ENCODE measurements around the gene TBC1D22A. TPM values are rescaled to one million over a fixed set of nuclear protein-coding genes. Genes with fewer than 3 reads are reported as not detected.

TBC1D22A gene
- total and polyA plus RNA-seq, 4 experiments from 2014 or later: 20.6 to 49.2 (median 36.7) TPM

DNA sequence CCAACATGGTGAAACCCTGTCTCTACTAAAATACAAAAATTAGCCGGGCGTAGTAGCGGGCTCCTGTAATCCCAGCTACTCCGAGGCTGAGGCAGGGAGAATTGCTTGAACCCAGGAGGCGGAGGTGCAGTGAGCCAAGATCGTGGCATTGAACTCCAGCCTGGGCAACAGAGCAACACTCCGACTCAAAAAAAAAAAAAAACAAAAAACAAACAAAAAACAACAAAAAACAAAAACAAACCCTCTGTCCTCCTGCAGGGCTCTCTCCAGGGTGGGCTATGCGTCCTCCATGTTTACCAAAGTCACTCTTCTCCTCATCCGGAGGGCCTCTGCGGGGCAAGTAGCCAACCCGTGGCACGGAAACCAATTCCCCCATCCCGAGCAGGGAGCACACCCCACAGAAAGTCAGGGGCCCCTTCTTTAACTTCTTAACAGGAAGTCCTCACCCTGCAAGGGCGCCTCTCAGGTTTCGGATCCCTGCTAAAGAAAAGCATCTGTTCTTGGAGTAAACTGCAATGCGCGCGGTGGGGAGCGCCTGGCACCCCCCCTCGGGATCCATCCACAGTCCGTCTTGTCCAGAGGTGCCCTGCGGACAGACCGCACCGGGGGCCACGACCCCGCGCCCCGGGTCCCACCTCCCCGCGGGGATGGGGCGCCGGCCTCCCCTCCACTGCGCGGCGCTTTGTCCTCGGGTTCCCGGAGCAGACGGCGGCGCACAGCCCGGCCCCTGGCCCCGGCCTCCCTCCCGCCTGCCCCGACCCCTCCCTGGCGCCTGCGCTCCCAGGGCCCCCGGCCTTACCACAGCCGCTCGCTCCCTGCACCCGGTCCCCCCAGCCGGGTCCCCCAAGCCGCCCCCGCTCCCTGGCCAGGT lies 25.1 kb upstream of the TBC1D22A start:
- POLR2A ChIA-PET (ENCODE audit: partially characterized antibody): interaction anchor here (2.3 to 3.9 kb wide), 5 partner anchors 12 to 66 kb away, joined by 7 to 58 read pairs (median 22); no protein-coding TSS in a partner anchor
- peak overlapping the region; percentile 98 to 100 (median 100) for H3K27ac Mint-ChIP-seq

DNA sequence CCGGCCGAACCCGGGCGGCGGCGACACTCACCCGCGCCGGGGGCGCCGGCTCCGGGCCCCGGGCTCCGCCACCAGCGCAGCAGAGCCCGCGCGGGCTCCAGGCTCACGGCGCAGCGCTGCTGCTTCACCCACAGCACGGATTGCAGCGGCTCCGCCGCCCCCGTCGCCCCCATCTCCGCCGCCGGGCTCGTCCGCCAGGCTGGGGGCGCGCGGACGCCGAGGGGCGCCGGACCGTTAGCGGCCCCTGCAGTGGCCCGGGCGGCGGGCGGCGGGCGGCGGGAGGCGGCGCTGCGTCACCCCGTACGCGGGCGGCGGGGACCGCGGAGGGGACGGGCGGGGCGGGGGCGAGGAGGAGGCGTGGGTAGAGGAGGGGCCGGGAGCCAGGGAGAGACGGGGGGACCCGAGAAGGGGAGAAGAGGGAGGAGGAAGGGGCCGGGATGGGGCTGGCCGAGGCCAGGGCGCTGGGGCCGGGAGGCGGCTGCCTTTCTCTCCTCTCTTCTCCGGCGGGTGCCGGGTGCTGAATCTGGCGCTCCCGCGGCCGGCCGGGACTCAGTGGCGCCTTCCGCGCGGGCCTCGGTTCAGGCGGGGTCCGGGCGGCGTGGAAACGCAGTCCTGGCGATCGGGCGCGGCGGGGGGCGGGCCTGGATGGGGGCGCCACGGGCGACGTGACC lies 24.3 kb upstream of the TBC1D22A start, which contains the start of gene CERK:
Gene CERK (minus strand): TSS at position 277 of the 671 bp plus-strand sequence. CDS start 104 bp downstream, at position 173.
- Mint-ChIP-seq H3K4me3 (peak within 1 kb of the TSS; percentile 97 to 100 (median 100)), H3K4me1 (peaks cover 24 to 56% (median 37%) of the 10 kb centered on the region in 4 donors), H3K27ac (peak within 1 kb of the TSS; percentile 98 to 100 (median 100)), H3K9me3 (no peaks in the 10 kb centered on the region), H3K36me3 (peaks cover 14 to 25% of the 10 kb centered on the region in 2 donors), H3K27me3 (no peaks in the 10 kb centered on the region)
- H3K4me1 ChIP-seq (ENCODE audit: insufficient read depth, low read length): peaks cover 47% of the 10 kb centered on the region
- ChIA-PET CTCF (ENCODE audit: partially characterized antibody) (interaction anchor here (0.7 to 5.5 kb wide), 9 partner anchors 11 to 175 kb away, joined by 3 to 69 read pairs (median 4); partner anchors contain the start of gene TBC1D22A), POLR2A (ENCODE audit: partially characterized antibody) (interaction anchor here (0.8 to 5.7 kb wide), 10 partner anchors 11 to 124 kb away, joined by 3 to 58 read pairs (median 10); partner anchors contain the start of gene TBC1D22A)
- no peaks in the 10 kb centered on the region for H3K9me3 ChIP-seq (ENCODE audit: control insufficient read depth in 1 of 2, low read length in 2 of 2)
- H3K36me3 ChIP-seq (ENCODE audit: insufficient read depth, low read length): no peaks in the 10 kb centered on the region
- H3K27ac ChIP-seq (ENCODE audit: low read depth, low read length): peak within 1 kb of the TSS; percentile 67
- H3K27me3 ChIP-seq (ENCODE audit: insufficient read depth, low read length): no peaks in the 10 kb centered on the region
- DNase-seq: peak; percentile 60 to 79 (median 64)
- intact Hi-C loops (cut with micrococcal nuclease): loop anchor here (1.0 to 5.0 kb wide), 6 partner anchors 11 to 175 kb away; partner anchors contain the start of gene TBC1D22A
- peak within 1 kb of the TSS; percentile 55 to 64 for H3K4me3 ChIP-seq (ENCODE audit: low read length in 2 of 2)

More for the DNA sequence above, 25.1 kb upstream of the TBC1D22A start:
- Mint-ChIP-seq H3K4me1 (peaks cover 27 to 62% (median 41%) of the 10 kb centered on the region in 4 donors), H3K27me3 (no peaks in the 10 kb centered on the region), H3K9me3 (no peaks in the 10 kb centered on the region), H3K4me3 (peak overlapping the region; percentile 97 to 100 (median 100)), H3K36me3 (peaks cover 17 to 29% of the 10 kb centered on the region in 2 donors)
- CTCF ChIA-PET (ENCODE audit: partially characterized antibody): interaction anchor here (0.7 to 3.2 kb wide), 5 partner anchors 11 to 1849 kb away, joined by 3 to 19 read pairs (median 4); no protein-coding TSS in a partner anchor
- intact Hi-C loops (cut with micrococcal nuclease): loop anchor here (5.0 kb wide), 1 partner anchor 65 kb away; no protein-coding TSS in a partner anchor
- peak; percentile 50 to 67 (median 57) for DNase-seq
- Histone ChIP-seq H3K4me3 (ENCODE audit: low read length in 2 of 2) (peak overlapping the region; percentile 55), H3K27me3 (ENCODE audit: insufficient read depth, low read length) (no peaks in the 10 kb centered on the region), H3K9me3 (ENCODE audit: control insufficient read depth in 1 of 2, low read length in 2 of 2) (no peaks in the 10 kb centered on the region), H3K27ac (ENCODE audit: low read depth, low read length) (peak overlapping the region; percentile 67), H3K36me3 (ENCODE audit: insufficient read depth, low read length) (no peaks in the 10 kb centered on the region), H3K4me1 (ENCODE audit: insufficient read depth, low read length) (peaks cover 54% of the 10 kb centered on the region)

GRCh38 chr22:46738647-46739093 lies 23.8 kb upstream of the TBC1D22A start:
- CTCF ChIA-PET (ENCODE audit: partially characterized antibody): interaction anchor here (0.7 to 5.5 kb wide), 11 partner anchors 10 to 175 kb away, joined by 3 to 69 read pairs (median 4); partner anchors contain the start of gene TBC1D22A
- Mint-ChIP-seq H3K27me3 (no peaks in the 10 kb centered on the region), H3K4me3 (peak overlapping the region; percentile 86 to 96 (median 92)), H3K36me3 (peaks cover 14 to 25% of the 10 kb centered on the region in 2 donors), H3K27ac (peak overlapping the region; percentile 94 to 98 (median 96)), H3K9me3 (no peaks in the 10 kb centered on the region), H3K4me1 (peaks cover 24 to 54% (median 37%) of the 10 kb centered on the region in 4 donors)
- intact Hi-C loops (cut with micrococcal nuclease): loop anchor here (1.0 to 5.0 kb wide), 7 partner anchors 11 to 176 kb away; partner anchors contain the start of gene TBC1D22A
- Histone ChIP-seq H3K4me3 (ENCODE audit: low read length in 2 of 2) (peak overlapping the region; percentile 52 to 64), H3K9me3 (ENCODE audit: control insufficient read depth in 1 of 2, low read length in 2 of 2) (no peaks in the 10 kb centered on the region), H3K4me1 (ENCODE audit: insufficient read depth, low read length) (peaks cover 42% of the 10 kb centered on the region), H3K36me3 (ENCODE audit: insufficient read depth, low read length) (no peaks in the 10 kb centered on the region), H3K27ac (ENCODE audit: low read depth, low read length) (peak overlapping the region; percentile 67), H3K27me3 (ENCODE audit: insufficient read depth, low read length) (no peaks in the 10 kb centered on the region)
- DNase-seq: peak in 2 of 5 donors; percentile 41 to 63
- POLR2A ChIA-PET (ENCODE audit: partially characterized antibody): interaction anchor here (0.8 to 5.7 kb wide), 12 partner anchors 11 to 175 kb away, joined by 3 to 58 read pairs (median 5); partner anchors contain the start of gene TBC1D22A

- Mint-ChIP-seq H3K27me3 (no peaks in the 10 kb centered on the region), H3K4me1 (peaks cover 21 to 48% (median 33%) of the 10 kb centered on the region in 4 donors), H3K9me3 (no peaks in the 10 kb centered on the region), H3K4me3 (peak overlapping the region; percentile 86 to 96 (median 92)), H3K36me3 (peaks cover 14 to 22% of the 10 kb centered on the region in 2 donors), H3K27ac (peak overlapping the region; percentile 94 to 98 (median 96))
- Histone ChIP-seq H3K4me3 (ENCODE audit: low read length in 2 of 2) (peak overlapping the region; percentile 52 to 64), H3K9me3 (ENCODE audit: control insufficient read depth in 1 of 2, low read length in 2 of 2) (no peaks in the 10 kb centered on the region), H3K27me3 (ENCODE audit: insufficient read depth, low read length) (no peaks in the 10 kb centered on the region), H3K36me3 (ENCODE audit: insufficient read depth, low read length) (no peaks in the 10 kb centered on the region), H3K4me1 (ENCODE audit: insufficient read depth, low read length) (peaks cover 37% of the 10 kb centered on the region), H3K27ac (ENCODE audit: low read depth, low read length) (peak overlapping the region; percentile 67)
- DNase-seq: peak in 4 of 5 donors; percentile 75 to 91 (median 83)
- intact Hi-C loops (cut with micrococcal nuclease): loop anchor here (1.0 to 5.0 kb wide), 4 partner anchors 52 to 176 kb away; no protein-coding TSS in a partner anchor
- CTCF ChIA-PET (ENCODE audit: partially characterized antibody): interaction anchor here (0.7 to 5.5 kb wide), 12 partner anchors 10 to 176 kb away, joined by 3 to 69 read pairs (median 4); partner anchors contain the start of gene TBC1D22A
- POLR2A ChIA-PET (ENCODE audit: partially characterized antibody): interaction anchor here (0.8 to 5.7 kb wide), 12 partner anchors 10 to 176 kb away, joined by 3 to 58 read pairs (median 5); partner anchors contain the start of gene TBC1D22A
Observed at GRCh38 chr22:46739094-46739870, 23.2 kb upstream of the TBC1D22A start.

GRCh38 chr22:46740910-46741780 lies 21.3 kb upstream of the TBC1D22A start:
- Histone ChIP-seq H3K27me3 (ENCODE audit: insufficient read depth, low read length) (no peaks in the 10 kb centered on the region), H3K9me3 (ENCODE audit: control insufficient read depth in 1 of 2, low read length in 2 of 2) (no peaks in the 10 kb centered on the region), H3K27ac (ENCODE audit: low read depth, low read length) (no peak overlapping the region), H3K4me1 (ENCODE audit: insufficient read depth, low read length) (peaks cover 19% of the 10 kb centered on the region), H3K4me3 (ENCODE audit: low read length in 2 of 2) (no peak overlapping the region), H3K36me3 (ENCODE audit: insufficient read depth, low read length) (no peaks in the 10 kb centered on the region)
- Mint-ChIP-seq H3K4me1 (peaks cover 11 to 29% (median 18%) of the 10 kb centered on the region in 4 donors), H3K27ac (peak overlapping the region in 5 of 7 donors; percentile 62 to 94 (median 70)), H3K36me3 (peaks cover 8 to 11% of the 10 kb centered on the region in 2 donors), H3K27me3 (no peaks in the 10 kb centered on the region), H3K4me3 (peak overlapping the region in 1 of 8 donors; percentile 35), H3K9me3 (no peaks in the 10 kb centered on the region)
- intact Hi-C loops (cut with micrococcal nuclease): no loop called here
- POLR2A ChIA-PET (ENCODE audit: partially characterized antibody): interaction anchor here (3.2 to 5.7 kb wide), 3 partner anchors 8 to 50 kb away, joined by 16 to 58 read pairs (median 56); partner anchors contain the start of gene TBC1D22A
- CTCF ChIA-PET (ENCODE audit: partially characterized antibody): interaction anchor here (1.5 to 5.5 kb wide), 3 partner anchors 18 to 62 kb away, joined by 4 to 69 read pairs (median 53); partner anchors contain the start of gene TBC1D22A
- DNase-seq: no peak

All from CD4-positive, alpha-beta memory T cell (primary cell).